Natural killer cell treated with Interleukin-12 subunit alpha and Interleukin-12 subunit beta and Interleukin-15 and Interleukin-18, amount 100 ng/mL, for 72 hours (primary cell): ENCODE measurements around the gene GLB1L2. TPM values are rescaled to one million over a fixed set of nuclear protein-coding genes. Genes with fewer than 3 reads are reported as not detected.
"Not testable (repeated sequence)": the region's sequence is repeated elsewhere in the genome, so short reads cannot be mapped to it uniquely, and the experiment has no call there.

Experiments
- ATAC-seq, 2 donors: fragments of 150-1000 bp; cut with Tn5 transposase in 1 of 2; sonication (Bioruptor Pico), chemical (Tn5 transposase) in 1 of 2; 2 replicates each; pipeline ENCODE4 v1.10.0; 2021
- DNase-seq: peaks from one replicate; pipeline ENCODE4 v3.0.0; 2022; ENCODE audit warnings: low spot score
- H3K27ac Mint-ChIP-seq, 2 donors: 1 replicate in 1 of 2; 2 replicates in 1 of 2; pipeline ENCODE4 v1.8.0; 2022; ENCODE audit warnings: mixed read lengths in 2 of 2, mild to moderate bottlenecking in 1 of 2, moderate library complexity in 1 of 2
- H3K27me3 Mint-ChIP-seq, 2 donors: 1 replicate in 1 of 2; 2 replicates in 1 of 2; pipeline ENCODE4 v1.8.0; 2022; ENCODE audit warnings: mixed read lengths in 2 of 2
- H3K36me3 Mint-ChIP-seq: one replicate; pipeline ENCODE4 v1.8.0; 2022; ENCODE audit warnings: mixed read lengths
- H3K4me1 Mint-ChIP-seq, 2 donors: 1 replicate in 1 of 2; 2 replicates in 1 of 2; pipeline ENCODE4 v1.8.0; 2022; ENCODE audit warnings: low read depth in 2 of 2, mixed read lengths in 2 of 2, mild to moderate bottlenecking in 1 of 2
- H3K4me3 Mint-ChIP-seq: one replicate; pipeline ENCODE4 v1.8.0; 2022; ENCODE audit warnings: mixed read lengths
- H3K9me3 Mint-ChIP-seq: 2 replicates; pipeline ENCODE4 v1.8.0; 2022; ENCODE audit warnings: mixed read lengths
- total RNA-seq, 2 donors: library from RNA; stranded (reverse); gene quantifications; one replicate each; pipeline ENCODE4 v1.2.3, GENCODE V29; 2022

Gene GLB1L2
- total RNA-seq, 2 donors from 2014 or later, result 1.7 to 15.0 TPM

- H3K36me3 Mint-ChIP-seq, result no peaks in the 10 kb centered on the region
- ATAC-seq, result no peak
Measured at GRCh38 chr11:134293119-134294113, 38.4 kb upstream of the GLB1L2 start.

GRCh38 chr11:134294664-134295063, 37.1 kb upstream of the GLB1L2 start:
- peaks cover 0 to 5% of the 10 kb centered on the region in 2 donors for H3K4me1 Mint-ChIP-seq
- no peaks in the 10 kb centered on the region for H3K36me3 Mint-ChIP-seq
- peaks cover 7 to 15% of the 10 kb centered on the region in 2 donors for H3K27me3 Mint-ChIP-seq
- ATAC-seq (peak in 1 of 2 donors; percentile 62), DNase-seq (no peak)
- no peak overlapping the region for H3K4me3 Mint-ChIP-seq
- H3K9me3 Mint-ChIP-seq, result no peaks in the 10 kb centered on the region
- no peak overlapping the region for H3K27ac Mint-ChIP-seq

More at GRCh38 chr11:134293119-134294113, 38.4 kb upstream of the GLB1L2 start:
- DNase-seq, result no peak
- Mint-ChIP-seq H3K9me3 (no peaks in the 10 kb centered on the region), H3K4me1 (peaks cover 0 to 5% of the 10 kb centered on the region in 2 donors), H3K4me3 (no peak overlapping the region), H3K27ac (no peak overlapping the region), H3K27me3 (peaks cover 7 to 10% of the 10 kb centered on the region in 2 donors)

GRCh38 chr11:134312223-134312622, 19.6 kb upstream of the GLB1L2 start:
- peaks cover 4% of the 10 kb centered on the region for H3K9me3 Mint-ChIP-seq

GRCh38 chr11:134312807-134313206, 19.0 kb upstream of the GLB1L2 start:
- Mint-ChIP-seq H3K27ac (no peak overlapping the region), H3K4me3 (no peak overlapping the region), H3K27me3 (peaks cover 8 to 16% of the 10 kb centered on the region in 2 donors), H3K9me3 (peaks cover 5% of the 10 kb centered on the region), H3K36me3 (peaks cover 11% of the 10 kb centered on the region), H3K4me1 (no peaks in the 10 kb centered on the region)
- ATAC-seq (no peak), DNase-seq (no peak)

More at GRCh38 chr11:134312223-134312622, 19.6 kb upstream of the GLB1L2 start:
- H3K4me3 Mint-ChIP-seq, result no peak overlapping the region
- ATAC-seq (no peak), DNase-seq (no peak)
- peaks cover 5% of the 10 kb centered on the region for H3K36me3 Mint-ChIP-seq
- H3K27ac Mint-ChIP-seq, result no peak overlapping the region
- peaks cover 6 to 11% of the 10 kb centered on the region in 2 donors for H3K27me3 Mint-ChIP-seq
- H3K4me1 Mint-ChIP-seq, result no peaks in the 10 kb centered on the region

GRCh38 chr11:134313379-134313778, 18.4 kb upstream of the GLB1L2 start:
- DNase-seq (no peak), ATAC-seq (no peak)
- Mint-ChIP-seq H3K4me1 (no peaks in the 10 kb centered on the region), H3K27ac (no peak overlapping the region), H3K27me3 (peaks cover 11 to 19% of the 10 kb centered on the region in 2 donors), H3K9me3 (peaks cover 4% of the 10 kb centered on the region), H3K36me3 (peaks cover 17% of the 10 kb centered on the region), H3K4me3 (no peak overlapping the region)

- Mint-ChIP-seq H3K27me3 (peaks cover 11 to 19% of the 10 kb centered on the region in 2 donors), H3K4me1 (no peaks in the 10 kb centered on the region), H3K36me3 (peaks cover 20% of the 10 kb centered on the region), H3K9me3 (peaks cover 4% of the 10 kb centered on the region), H3K27ac (no peak overlapping the region), H3K4me3 (no peak overlapping the region)
- ATAC-seq, result no peak
- no peak for DNase-seq
Measured at GRCh38 chr11:134313821-134314607, 17.8 kb upstream of the GLB1L2 start.

- no peak for ATAC-seq
- Mint-ChIP-seq H3K4me1 (no peaks in the 10 kb centered on the region), H3K27me3 (peaks cover 17 to 30% of the 10 kb centered on the region in 2 donors), H3K36me3 (peaks cover 29% of the 10 kb centered on the region), H3K4me3 (no peak overlapping the region), H3K27ac (no peak overlapping the region), H3K9me3 (peaks cover 8% of the 10 kb centered on the region)
- DNase-seq, result no peak
Measured at GRCh38 chr11:134317103-134317502, 14.7 kb upstream of the GLB1L2 start.

GRCh38 chr11:134321373-134321772, 10.4 kb upstream of the GLB1L2 start:
- not testable (repeated sequence) for DNase-seq, ATAC-seq, H3K4me3 Mint-ChIP-seq, H3K4me1 Mint-ChIP-seq, H3K9me3 Mint-ChIP-seq, H3K27ac Mint-ChIP-seq
- Mint-ChIP-seq H3K36me3 (peaks cover 29% of the 10 kb centered on the region), H3K27me3 (peaks cover 14 to 19% of the 10 kb centered on the region in 2 donors)

GRCh38 chr11:134322553-134322952, 9.2 kb upstream of the GLB1L2 start:
- DNase-seq (no peak), ATAC-seq (no peak)
- Mint-ChIP-seq H3K27me3 (peaks cover 22 to 25% of the 10 kb centered on the region in 2 donors), H3K4me3 (no peak overlapping the region), H3K27ac (no peak overlapping the region), H3K4me1 (no peaks in the 10 kb centered on the region), H3K9me3 (peaks cover 8% of the 10 kb centered on the region), H3K36me3 (peaks cover 21% of the 10 kb centered on the region)

GRCh38 chr11:134328433-134328832, 3.4 kb upstream of the GLB1L2 start:
- Mint-ChIP-seq H3K4me3 (no peak overlapping the region), H3K27me3 (peaks cover 26 to 27% of the 10 kb centered on the region in 2 donors), H3K4me1 (peaks cover 7 to 21% of the 10 kb centered on the region in 2 donors), H3K9me3 (no peaks in the 10 kb centered on the region), H3K27ac (no peak overlapping the region), H3K36me3 (no peaks in the 10 kb centered on the region)
- DNase-seq (no peak), ATAC-seq (no peak)

- H3K36me3 Mint-ChIP-seq, result no peaks in the 10 kb centered on the region
- peak overlapping the region; percentile 81 for H3K4me3 Mint-ChIP-seq
- ATAC-seq (no peak), DNase-seq (no peak)
- H3K4me1 Mint-ChIP-seq, result peaks cover 7 to 21% of the 10 kb centered on the region in 2 donors
- no peaks in the 10 kb centered on the region for H3K9me3 Mint-ChIP-seq
- peaks cover 26 to 37% of the 10 kb centered on the region in 2 donors for H3K27me3 Mint-ChIP-seq
- H3K27ac Mint-ChIP-seq, result no peak overlapping the region
Measured at GRCh38 chr11:134330611-134331353, 1.0 kb upstream of the GLB1L2 start.

GRCh38 chr11:134332189-134332631, 422 bp downstream of the GLB1L2 start:
- Mint-ChIP-seq H3K4me1 (peaks cover 7 to 21% of the 10 kb centered on the region in 2 donors), H3K9me3 (no peaks in the 10 kb centered on the region), H3K27me3 (peaks cover 21 to 30% of the 10 kb centered on the region in 2 donors), H3K4me3 (peak overlapping the region; percentile 77), H3K36me3 (no peaks in the 10 kb centered on the region), H3K27ac (no peak overlapping the region)
- DNase-seq (no peak), ATAC-seq (peak; percentile 26 to 61)

GRCh38 chr11:134332782-134333181, 994 bp downstream of the GLB1L2 start:
- DNase-seq (no peak), ATAC-seq (no peak)
- H3K9me3 Mint-ChIP-seq, result no peaks in the 10 kb centered on the region
- H3K36me3 Mint-ChIP-seq, result no peaks in the 10 kb centered on the region
- H3K27me3 Mint-ChIP-seq, result peaks cover 16 to 25% of the 10 kb centered on the region in 2 donors
- peak overlapping the region; percentile 77 for H3K4me3 Mint-ChIP-seq
- peaks cover 7 to 21% of the 10 kb centered on the region in 2 donors for H3K4me1 Mint-ChIP-seq
- H3K27ac Mint-ChIP-seq, result no peak overlapping the region
